Measurements from ENCODE around the gene TMEM145.

DNA sequence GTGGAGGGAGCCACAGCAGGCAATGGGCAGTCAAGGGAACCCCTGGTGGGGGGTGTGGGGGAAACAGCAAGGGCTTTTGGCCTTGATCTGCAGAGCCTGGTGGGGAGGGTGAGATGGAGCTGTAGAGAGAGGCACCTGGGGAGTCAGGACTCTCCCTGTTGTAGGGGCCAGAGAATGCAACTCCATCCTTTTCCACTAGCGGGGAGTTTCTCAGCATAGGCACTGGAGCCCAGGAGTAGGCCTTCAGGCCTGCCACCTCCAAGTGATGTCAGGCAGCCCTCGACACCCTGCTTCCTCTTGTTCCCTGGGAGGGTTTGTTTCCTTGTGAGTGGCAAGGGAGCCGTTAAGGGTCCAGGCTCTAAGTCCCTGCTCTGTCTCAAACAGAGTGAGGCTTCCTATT lies 37.3 kb downstream of the TMEM145 start:
- TF ChIP-seq, protein P1, sequence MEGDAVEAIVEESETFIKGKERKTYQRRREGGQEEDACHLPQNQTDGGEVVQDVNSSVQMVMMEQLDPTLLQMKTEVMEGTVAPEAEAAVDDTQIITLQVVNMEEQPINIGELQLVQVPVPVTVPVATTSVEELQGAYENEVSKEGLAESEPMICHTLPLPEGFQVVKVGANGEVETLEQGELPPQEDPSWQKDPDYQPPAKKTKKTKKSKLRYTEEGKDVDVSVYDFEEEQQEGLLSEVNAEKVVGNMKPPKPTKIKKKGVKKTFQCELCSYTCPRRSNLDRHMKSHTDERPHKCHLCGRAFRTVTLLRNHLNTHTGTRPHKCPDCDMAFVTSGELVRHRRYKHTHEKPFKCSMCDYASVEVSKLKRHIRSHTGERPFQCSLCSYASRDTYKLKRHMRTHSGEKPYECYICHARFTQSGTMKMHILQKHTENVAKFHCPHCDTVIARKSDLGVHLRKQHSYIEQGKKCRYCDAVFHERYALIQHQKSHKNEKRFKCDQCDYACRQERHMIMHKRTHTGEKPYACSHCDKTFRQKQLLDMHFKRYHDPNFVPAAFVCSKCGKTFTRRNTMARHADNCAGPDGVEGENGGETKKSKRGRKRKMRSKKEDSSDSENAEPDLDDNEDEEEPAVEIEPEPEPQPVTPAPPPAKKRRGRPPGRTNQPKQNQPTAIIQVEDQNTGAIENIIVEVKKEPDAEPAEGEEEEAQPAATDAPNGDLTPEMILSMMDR (conservative IDR thresholded peaks at IDR 0.05) = no peak
- no peak for TF ChIP-seq EZH2 (IDR thresholded peaks at IDR 0.05; ENCODE audit: low read depth)

Data from PC-9 (cell line).